H1 (cell line): Measurements from ENCODE around the gene UVRAG. TPM values are rescaled to one million over a fixed set of nuclear protein-coding genes. Genes with fewer than 3 reads are reported as not detected.

Experiments
- CTCF ChIA-PET: fragments of 300-600 bp; sonication (Branson Sonifier 250); formaldehyde crosslinking; loops from one replicate; lab custom pipeline; 2021; ENCODE audit not compliant: partially characterized antibody; lab: Charles Lee
- POLR2A ChIA-PET: fragments of 300-600 bp; sonication (Branson Sonifier 250); formaldehyde crosslinking; loops from one replicate; lab custom pipeline; 2021; ENCODE audit warnings: inconsistent platforms; ENCODE audit not compliant: partially characterized antibody; lab: Charles Lee
- DNase-seq, 2 experiments: peaks; one replicate each; pipeline versions ENCODE4 v3.0.0 to v3.0.0-alpha.2; 2010 to 2022; ENCODE audit warnings: low spot score in 2 of 2, low read depth in 1 of 2, mixed read lengths in 1 of 2
- FAIRE-seq: peaks from 2 replicates; lab custom pipeline; 2011; peaks lifted over from hg19 to GRCh38; lab: Jason Lieb, UNC
- H2AFZ ChIP-seq: 2 replicates; pipeline ENCODE4 v1.8.1; 2012; ENCODE audit warnings: low read length, inconsistent platforms
- H2AK5ac ChIP-seq: 2 replicates; pipeline ENCODE4 v1.6.1; 2013; ENCODE audit warnings: low read depth, low read length
- H2BK120ac ChIP-seq: replicated peaks from 2 replicates; pipeline ENCODE3; 2013; ENCODE audit warnings: low read depth, low read length, inconsistent platforms
- H2BK12ac ChIP-seq: 2 replicates; pipeline ENCODE4 v1.6.1; 2013; ENCODE audit warnings: low read depth, low read length
- H2BK15ac ChIP-seq: 2 replicates; pipeline ENCODE4 v1.6.1; 2013; ENCODE audit warnings: low read length
- H2BK20ac ChIP-seq: 2 replicates; pipeline ENCODE4 v1.6.1; 2013; ENCODE audit warnings: low read length
- H2BK5ac ChIP-seq: 2 replicates; pipeline ENCODE4 v1.6.1; 2013; ENCODE audit warnings: low read depth, low read length
- H3K14ac ChIP-seq: 2 replicates; pipeline ENCODE4 v1.6.1; 2013; ENCODE audit warnings: inconsistent platforms; ENCODE audit not compliant: insufficient read length
- H3K18ac ChIP-seq: 2 replicates; pipeline ENCODE4 v1.6.1; 2013; ENCODE audit warnings: low read length; ENCODE audit errors: extremely low read depth
- H3K23ac ChIP-seq: 2 replicates; pipeline ENCODE4 v1.6.1; 2013; ENCODE audit warnings: inconsistent platforms; ENCODE audit not compliant: insufficient read length
- H3K23me2 ChIP-seq: 2 replicates; pipeline ENCODE4 v1.6.1; 2013; ENCODE audit warnings: low read depth, low read length
- H3K27ac ChIP-seq: 2 replicates; pipeline ENCODE4 v1.6.1; 2011; ENCODE audit warnings: low read depth, low read length, inconsistent platforms
- H3K27me3 ChIP-seq, 4 experiments: replicated peaks in 1 of 4; 1 replicate in 1 of 4; 2 replicates in 3 of 4; pipeline versions ENCODE4 v1.6.1 to v1.8.1; 2011 to 2013; ENCODE audit warnings: low read length in 3 of 4, mild to moderate bottlenecking in 3 of 4, inconsistent platforms in 2 of 4, mixed read lengths in 2 of 4, moderate library complexity in 1 of 4; ENCODE audit not compliant: control insufficient read depth in 3 of 4, insufficient read depth in 3 of 4; ENCODE audit errors: extremely low read depth in 1 of 4
- H3K36me3 ChIP-seq, 4 experiments: 2 replicates each; pipeline versions ENCODE4 v1.6.1 to v1.8.1; 2011 to 2013; ENCODE audit warnings: mild to moderate bottlenecking in 4 of 4, low read length in 3 of 4, moderate library complexity in 2 of 4, control low read depth in 1 of 4, inconsistent platforms in 1 of 4; ENCODE audit not compliant: insufficient read depth in 4 of 4, control insufficient read depth in 2 of 4
- H3K4ac ChIP-seq: replicated peaks from 2 replicates; pipeline ENCODE3; 2013; ENCODE audit warnings: low read length, low read depth, mixed read lengths, inconsistent platforms; ENCODE audit not compliant: insufficient read length
- H3K4me1 ChIP-seq, 4 experiments: replicated peaks in 1 of 4; 1 replicate in 1 of 4; 2 replicates in 3 of 4; pipeline versions ENCODE4 v1.6.1 to v1.8.1; 2011 to 2013; ENCODE audit warnings: low read length in 3 of 4, inconsistent platforms in 2 of 4, mixed read lengths in 1 of 4; ENCODE audit not compliant: insufficient read depth in 4 of 4, control insufficient read depth in 3 of 4
- H3K4me2 ChIP-seq, 2 experiments: 2 replicates each; pipeline versions ENCODE4 v1.6.1 to v1.8.1; 2011 to 2013; ENCODE audit warnings: low read depth in 2 of 2, low read length in 2 of 2, control low read depth in 1 of 2, inconsistent platforms in 1 of 2, mild to moderate bottlenecking in 1 of 2; ENCODE audit not compliant: insufficient read depth in 1 of 2
- H3K4me3 ChIP-seq, 4 experiments: fragments of 200-600, 300-600 bp in 1 of 4; sonication (generic), shearing (Covaris generic), sonication (Bioruptor Twin) in 1 of 4; 2 replicates each; pipeline versions ENCODE4 v1.5.1 to v1.8.1; 2011 to 2016; ENCODE audit warnings: low read length in 4 of 4, low read depth in 3 of 4, control low read depth in 2 of 4, inconsistent platforms in 2 of 4, mild to moderate bottlenecking in 2 of 4, mixed read lengths in 1 of 4, moderate library complexity in 1 of 4; ENCODE audit not compliant: insufficient read depth in 2 of 4; ENCODE audit errors: extremely low read depth in 1 of 4
- H3K56ac ChIP-seq: replicated peaks from 2 replicates; pipeline ENCODE3; 2013; ENCODE audit warnings: low read depth, mild to moderate bottlenecking, mixed read lengths, low read length, inconsistent platforms; ENCODE audit not compliant: insufficient read length
- H3K79me1 ChIP-seq: 2 replicates; pipeline ENCODE4 v1.6.1; 2013; ENCODE audit warnings: low read depth, low read length, control low read depth
- H3K79me2 ChIP-seq, 2 experiments: 2 replicates each; pipeline versions ENCODE4 v1.6.1 to v1.8.1; 2012 to 2013; ENCODE audit warnings: low read length in 2 of 2, mild to moderate bottlenecking in 2 of 2, inconsistent platforms in 1 of 2; ENCODE audit not compliant: insufficient read depth in 2 of 2, control insufficient read depth in 1 of 2
- H3K9ac ChIP-seq, 4 experiments: replicated peaks in 1 of 4; 1 replicate in 1 of 4; 2 replicates in 3 of 4; pipeline versions ENCODE4 v1.6.1 to v1.8.1; 2011 to 2013; ENCODE audit warnings: low read depth in 3 of 4, low read length in 3 of 4, control low read depth in 2 of 4, mild to moderate bottlenecking in 2 of 4, moderate library complexity in 2 of 4, inconsistent platforms in 1 of 4; ENCODE audit errors: extremely low read depth in 1 of 4
- H3K9me3 ChIP-seq, 2 experiments: 2 replicates each; pipeline versions ENCODE4 v1.6.1 to v1.8.1; 2012 to 2013; ENCODE audit warnings: mild to moderate bottlenecking in 2 of 2, moderate library complexity in 2 of 2, control low read depth in 1 of 2, inconsistent platforms in 1 of 2, low read depth in 1 of 2, low read length in 1 of 2, mixed read lengths in 1 of 2; ENCODE audit not compliant: insufficient read depth in 2 of 2
- H4K20me1 ChIP-seq, 2 experiments: replicated peaks in 1 of 2; 2 replicates each; pipeline versions ENCODE3 to v1.8.1; 2011 to 2013; ENCODE audit warnings: inconsistent platforms in 2 of 2, low read length in 2 of 2, mild to moderate bottlenecking in 1 of 2; ENCODE audit not compliant: insufficient read depth in 2 of 2, control insufficient read depth in 1 of 2
- H4K5ac ChIP-seq: 2 replicates; pipeline ENCODE4 v1.6.1; 2013; ENCODE audit warnings: low read length, low read depth, mixed read lengths, inconsistent platforms; ENCODE audit not compliant: insufficient read length
- H4K8ac ChIP-seq: 2 replicates; pipeline ENCODE4 v1.8.0; 2013; ENCODE audit warnings: mild to moderate bottlenecking, moderate library complexity, low read length, inconsistent platforms; ENCODE audit not compliant: insufficient read depth; ENCODE audit errors: extremely low read depth
- H4K91ac ChIP-seq: replicated peaks from 2 replicates; pipeline ENCODE3; 2013; ENCODE audit warnings: low read length, mixed read lengths, inconsistent platforms; ENCODE audit not compliant: insufficient read length
- BCL11A ChIP-seq, 2 experiments: IDR thresholded peaks; one replicate each; pipeline ENCODE4 v1.6.1; 2011; ENCODE audit warnings: low read depth in 2 of 2, low read length in 2 of 2, mild to moderate bottlenecking in 2 of 2
- CEBPB ChIP-seq: IDR thresholded peaks from 2 replicates; pipeline ENCODE4 v1.6.1; 2012; ENCODE audit warnings: low read depth, low read length
- CTBP2 ChIP-seq: IDR thresholded peaks from 2 replicates; pipeline ENCODE4 v1.7.0; 2011; ENCODE audit warnings: borderline replicate concordance, mild to moderate bottlenecking, moderate library complexity, mixed read lengths, low read length; ENCODE audit not compliant: insufficient read depth, insufficient read length
- JUND ChIP-seq: IDR thresholded peaks from 2 replicates; pipeline ENCODE4 v1.6.1; 2011; ENCODE audit warnings: mild to moderate bottlenecking, improper control_type of control experiment, low read length
- KDM5A ChIP-seq: fragments of 200-600 bp; IDR thresholded peaks from 2 replicates; pipeline ENCODE4 v1.7.1; 2012; ENCODE audit warnings: mild to moderate bottlenecking, low read length, inconsistent platforms, mixed read lengths
- MAFK ChIP-seq: IDR thresholded peaks from 2 replicates; pipeline ENCODE4 v1.6.1; 2012; ENCODE audit warnings: low read depth, mild to moderate bottlenecking, improper control_type of control experiment, low read length
- SRF ChIP-seq: IDR thresholded peaks from 2 replicates; pipeline ENCODE4 v1.6.1; 2011; ENCODE audit warnings: mild to moderate bottlenecking, low read depth, low read length, moderate library complexity
- WGBS, 2 experiments: shearing (Covaris generic) in 1 of 2; methylation state at CpG; one replicate each; pipeline versions ENCODE4 v1.1.6 to v1.1.7; 2013 to 2015; ENCODE audit warnings: low lambda C conversion rate in 2 of 2, mixed read lengths in 2 of 2, inconsistent platforms in 1 of 2, low coverage in 1 of 2, missing lambda C conversion rate in 1 of 2; ENCODE audit not compliant: insufficient replicate concordance in 2 of 2, insufficient coverage in 1 of 2, insufficient read length in 1 of 2; ENCODE audit errors: extremely low coverage in 1 of 2, missing lambda C conversion rate in 1 of 2; 5-methylcytosine and 5-hydroxymethylcytosine counted together
- polyA plus RNA-seq, 7 experiments: library from polyadenylated mRNA; depleted of rRNA in 3 of 7; stranded (reverse) in 5 of 7; unstranded in 2 of 7; fragments of >200 nt in 5 of 7; fragments of 200-250 nt in 2 of 7; gene quantifications; 1 replicate in 5 of 7; 2 replicates in 1 of 7; 4 replicates in 1 of 7; pipeline versions ENCODE4 v1.2.1 to v1.2.3, GENCODE V29; 2011 to 2013; ENCODE audit warnings: missing spikeins in 2 of 7, mixed read lengths in 2 of 7
- total RNA-seq: library from RNA; stranded (reverse); fragmentation: NEBNext Ultra II Directional; extraction: Animal tissue kit (Norgen Biotek cat#: 25700); gene quantifications from 2 replicates; pipeline ENCODE4 v1.2.1, GENCODE V29; 2021
- TF ChIP-seq, protein P1 (sequence below): IDR thresholded peaks from 2 replicates; pipeline ENCODE4 v1.6.1; 2012; ENCODE audit warnings: inconsistent platforms

Gene UVRAG
- total and polyA plus RNA-seq, 2 of the 8 experiments (the other 6 are each of a cell fraction or from before 2014, with no cell fraction given) = 5.5 to 14.7 TPM

DNA sequence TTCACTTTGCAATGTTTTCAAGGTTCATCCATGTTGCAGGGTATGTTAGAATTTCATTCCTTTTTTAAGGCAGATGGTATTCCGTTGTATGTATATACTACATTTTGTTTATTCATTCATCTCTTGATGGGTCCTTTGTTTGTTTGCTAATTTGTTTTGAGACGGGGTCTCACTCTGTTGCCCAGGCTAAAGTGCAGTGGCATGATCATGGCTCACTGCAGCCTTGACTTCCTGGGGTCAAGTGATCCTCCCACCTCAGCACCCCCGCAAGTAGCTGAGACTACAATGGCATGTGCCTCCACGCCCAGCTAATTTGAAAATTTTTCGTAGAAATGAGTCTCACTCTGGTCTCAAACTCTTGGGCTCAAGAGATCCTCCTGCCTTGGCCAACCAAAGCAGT, 6.2 kb downstream of the UVRAG start:
- Histone ChIP-seq H3K4ac (no peak overlapping the region), H2BK15ac (no peak overlapping the region), H4K91ac (no peak overlapping the region), H2AK5ac (no peak overlapping the region), H3K27me3 (no peaks in the 10 kb centered on the region), H3K9me3 (no peaks in the 10 kb centered on the region), H4K5ac (no peak overlapping the region), H2BK20ac (no peak overlapping the region), H3K4me3 (no peak overlapping the region), H4K8ac (no peak overlapping the region), H3K79me2 (peaks cover 0 to 47% of the 10 kb centered on the region in 2 experiments; a peak in 3 of 4 replicates), H2BK12ac (no peak overlapping the region), H3K36me3 (no peaks in the 10 kb centered on the region), H3K56ac (no peak overlapping the region), H3K9ac (no peak overlapping the region), H3K23me2 (peaks cover 8% of the 10 kb centered on the region; the same call in 1 of the 2 replicates)
- DNase-seq (no peak), FAIRE-seq (no peak)
- 93% methylated on average over 5 of the region's 5 CpGs; no CpG with 5 or more reads in 1 of the 2 experiments for WGBS, 2 experiments
- ChIA-PET POLR2A (no interaction called here), CTCF (interaction anchor here (1.5 to 1.8 kb wide), 2 partner anchors 9 to 47 kb away, joined by 4 read pairs; no protein-coding TSS in a partner anchor)
- TF ChIP-seq JUND = no peak
- TF ChIP-seq KDM5A = no peak
- TF ChIP-seq CTBP2 = no peak
- TF ChIP-seq CEBPB = no peak
- TF ChIP-seq MAFK = no peak
- no peak for TF ChIP-seq SRF
- TF ChIP-seq, protein P1, sequence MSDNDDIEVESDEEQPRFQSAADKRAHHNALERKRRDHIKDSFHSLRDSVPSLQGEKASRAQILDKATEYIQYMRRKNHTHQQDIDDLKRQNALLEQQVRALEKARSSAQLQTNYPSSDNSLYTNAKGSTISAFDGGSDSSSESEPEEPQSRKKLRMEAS = no peak
- TF ChIP-seq BCL11A (IDR thresholded peaks at IDR 0.05; ENCODE audit: low read depth in 2 of 2, low read length in 2 of 2) = no peak
- TF ChIP-seq, all 59 proteins: peak for 0
- Histone ChIP-seq H3K4me2 (no peak overlapping the region), H3K23ac (no peak overlapping the region), H3K4me1 (peaks cover 0 to 6% (median 3%) of the 10 kb centered on the region in 4 experiments; a peak in 6 of 7 replicates), H2BK120ac (no peak overlapping the region), H3K27ac (no peak overlapping the region), H3K14ac (no peak overlapping the region), H2AFZ (no peak overlapping the region), H3K79me1 (no peaks in the 10 kb centered on the region; the same call in 1 of the 2 replicates), H4K20me1 (no peaks in the 10 kb centered on the region), H2BK5ac (no peak overlapping the region), H3K18ac (no peak overlapping the region)
